Tibial nerve (tissue), 4 donors: Measurements from ENCODE around the gene GALR3.

Experiments used
- EP300 ChIP-seq, 2 donors: sonication (generic); formaldehyde crosslinking; IDR thresholded peaks; one replicate each; pipeline ENCODE4 v1.6.1; 2017; ENCODE audit warnings: antibody characterized with exemption in 2 of 2, mild to moderate bottlenecking in 1 of 2
- POLR2A ChIP-seq, 2 donors: fragments of 450-650 bp; IDR thresholded peaks; one replicate each; pipeline ENCODE4 v1.6.1; 2017; ENCODE audit warnings: antibody characterized with exemption in 2 of 2, mild to moderate bottlenecking in 2 of 2, moderate library complexity in 2 of 2
- TF ChIP-seq, protein P1 (sequence below), 5 experiments: fragments of 200-600 bp in 3 of 5; fragments of 450-650 bp in 2 of 5; sonication (generic) in 3 of 5; IDR thresholded peaks; one replicate each; pipeline ENCODE4 v1.5.1; 2016 to 2019; ENCODE audit warnings: antibody characterized with exemption in 5 of 5, mild to moderate bottlenecking in 3 of 5, moderate library complexity in 2 of 5

GRCh38 chr22:37776639-37777005, 46.6 kb upstream of the GALR3 start:
- TF ChIP-seq, protein P1, sequence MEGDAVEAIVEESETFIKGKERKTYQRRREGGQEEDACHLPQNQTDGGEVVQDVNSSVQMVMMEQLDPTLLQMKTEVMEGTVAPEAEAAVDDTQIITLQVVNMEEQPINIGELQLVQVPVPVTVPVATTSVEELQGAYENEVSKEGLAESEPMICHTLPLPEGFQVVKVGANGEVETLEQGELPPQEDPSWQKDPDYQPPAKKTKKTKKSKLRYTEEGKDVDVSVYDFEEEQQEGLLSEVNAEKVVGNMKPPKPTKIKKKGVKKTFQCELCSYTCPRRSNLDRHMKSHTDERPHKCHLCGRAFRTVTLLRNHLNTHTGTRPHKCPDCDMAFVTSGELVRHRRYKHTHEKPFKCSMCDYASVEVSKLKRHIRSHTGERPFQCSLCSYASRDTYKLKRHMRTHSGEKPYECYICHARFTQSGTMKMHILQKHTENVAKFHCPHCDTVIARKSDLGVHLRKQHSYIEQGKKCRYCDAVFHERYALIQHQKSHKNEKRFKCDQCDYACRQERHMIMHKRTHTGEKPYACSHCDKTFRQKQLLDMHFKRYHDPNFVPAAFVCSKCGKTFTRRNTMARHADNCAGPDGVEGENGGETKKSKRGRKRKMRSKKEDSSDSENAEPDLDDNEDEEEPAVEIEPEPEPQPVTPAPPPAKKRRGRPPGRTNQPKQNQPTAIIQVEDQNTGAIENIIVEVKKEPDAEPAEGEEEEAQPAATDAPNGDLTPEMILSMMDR (IDR thresholded peaks at IDR 0.05), result no peak
- no peak for TF ChIP-seq POLR2A (IDR thresholded peaks at IDR 0.05)
- TF ChIP-seq EP300 (IDR thresholded peaks at IDR 0.05), result no peak
